Thyroid gland (tissue), 4 donors: ENCODE results near the gene PITPNC1.

Experiments used
- CTCF ChIP-seq, 6 experiments: fragments of 200-600 bp in 3 of 6; fragments of 450-650 bp in 3 of 6; sonication (generic) in 3 of 6; IDR thresholded peaks; one replicate each; pipeline ENCODE4 v1.5.1; 2016 to 2019; ENCODE audit warnings: antibody characterized with exemption in 6 of 6, mild to moderate bottlenecking in 2 of 6, inconsistent platforms in 1 of 6, moderate library complexity in 1 of 6
- POLR2A ChIP-seq, 2 donors: fragments of 450-650 bp; IDR thresholded peaks; one replicate each; pipeline ENCODE4 v1.6.1; 2017; ENCODE audit warnings: antibody characterized with exemption in 2 of 2, mild to moderate bottlenecking in 2 of 2, moderate library complexity in 1 of 2

GRCh38 chr17:67366193-67367157, 10.6 kb upstream of the PITPNC1 start, which contains the start of gene PSMD12:
- TF ChIP-seq CTCF (IDR thresholded peaks at IDR 0.05) (peak in 1 of 6 experiments; percentile 8), POLR2A (IDR thresholded peaks at IDR 0.05) (peak in 1 of 2 donors; percentile 85)
